ENCODE measurements around the gene CSF2.

CSF2 gene

GRCh38 chr5:132059696-132060500 lies 13.7 kb upstream of the CSF2 start:
- no peak overlapping the region for H3K4me3 ChIP-seq (ENCODE audit: severe bottlenecking)
- H3K27ac ChIP-seq (ENCODE audit: poor library complexity, severe bottlenecking) = no peak overlapping the region
- no peaks in the 10 kb centered on the region for H3K36me3 ChIP-seq (ENCODE audit: low read depth)
- H3K9me3 ChIP-seq (ENCODE audit: severe bottlenecking) = no peaks in the 10 kb centered on the region
- DNase-seq (ENCODE audit: low spot score) (peak; percentile 56), ATAC-seq (ENCODE audit: low read depth) (no peak)
- H3K27me3 ChIP-seq (ENCODE audit: insufficient read depth, poor library complexity, severe bottlenecking) = no peaks in the 10 kb centered on the region
- H3K4me1 ChIP-seq (ENCODE audit: insufficient read depth, poor library complexity, severe bottlenecking) = no peaks in the 10 kb centered on the region
- no peak for TF ChIP-seq CTCF (IDR thresholded peaks at IDR 0.05; ENCODE audit: poor library complexity, severe bottlenecking)

- no peaks in the 10 kb centered on the region for H3K27me3 ChIP-seq (ENCODE audit: insufficient read depth, poor library complexity, severe bottlenecking)
- H3K4me1 ChIP-seq (ENCODE audit: insufficient read depth, poor library complexity, severe bottlenecking) = no peaks in the 10 kb centered on the region
- H3K4me3 ChIP-seq (ENCODE audit: severe bottlenecking) = no peak within 1 kb of the TSS
- DNase-seq (ENCODE audit: low spot score) (peak; percentile 56), ATAC-seq (ENCODE audit: low read depth) (no peak)
- H3K36me3 ChIP-seq (ENCODE audit: low read depth) = no peaks in the 10 kb centered on the region
- H3K9me3 ChIP-seq (ENCODE audit: severe bottlenecking) = no peaks in the 10 kb centered on the region
- no peak for TF ChIP-seq CTCF (IDR thresholded peaks at IDR 0.05; ENCODE audit: poor library complexity, severe bottlenecking)
- no peak within 1 kb of the TSS for H3K27ac ChIP-seq (ENCODE audit: poor library complexity, severe bottlenecking)
Measured at GRCh38 chr5:132060501-132061161, 13.0 kb upstream of the CSF2 start, which contains the start of gene IL3. Gene IL3, plus strand, starts transcription at chr5:132060655. Its CDS starts 52 bp downstream, at chr5:132060707.

GRCh38 chr5:132063090-132063911 lies 10.3 kb upstream of the CSF2 start:
- H3K9me3 ChIP-seq (ENCODE audit: severe bottlenecking) = no peaks in the 10 kb centered on the region
- peak; percentile 48; the same call in 2 of the 3 replicates for ATAC-seq (ENCODE audit: low read depth)
- peak; percentile 71 for DNase-seq (ENCODE audit: low spot score)
- no peaks in the 10 kb centered on the region for H3K4me1 ChIP-seq (ENCODE audit: insufficient read depth, poor library complexity, severe bottlenecking)
- peak; percentile 98 for TF ChIP-seq CTCF (IDR thresholded peaks at IDR 0.05; ENCODE audit: poor library complexity, severe bottlenecking)
- no peak overlapping the region for H3K27ac ChIP-seq (ENCODE audit: poor library complexity, severe bottlenecking)
- H3K36me3 ChIP-seq (ENCODE audit: low read depth) = no peaks in the 10 kb centered on the region
- H3K4me3 ChIP-seq (ENCODE audit: severe bottlenecking) = no peak overlapping the region
- no peaks in the 10 kb centered on the region for H3K27me3 ChIP-seq (ENCODE audit: insufficient read depth, poor library complexity, severe bottlenecking)

- H3K4me3 ChIP-seq (ENCODE audit: severe bottlenecking) = no peak overlapping the region
- no peaks in the 10 kb centered on the region for H3K9me3 ChIP-seq (ENCODE audit: severe bottlenecking)
- H3K36me3 ChIP-seq (ENCODE audit: low read depth) = no peaks in the 10 kb centered on the region
- no peaks in the 10 kb centered on the region for H3K27me3 ChIP-seq (ENCODE audit: insufficient read depth, poor library complexity, severe bottlenecking)
- H3K27ac ChIP-seq (ENCODE audit: poor library complexity, severe bottlenecking) = no peak overlapping the region
- ATAC-seq (ENCODE audit: low read depth) (no peak), DNase-seq (ENCODE audit: low spot score) (peak; percentile 49)
- no peaks in the 10 kb centered on the region for H3K4me1 ChIP-seq (ENCODE audit: insufficient read depth, poor library complexity, severe bottlenecking)
- TF ChIP-seq CTCF (IDR thresholded peaks at IDR 0.05; ENCODE audit: poor library complexity, severe bottlenecking) = no peak
Measured at GRCh38 chr5:132064140-132064539, 9.4 kb upstream of the CSF2 start.
